Right ventricle myocardium superior (tissue), 1 donor: Measurements from ENCODE around the gene ZNF638. TPM values are rescaled to one million over a fixed set of nuclear protein-coding genes. Genes with fewer than 3 reads are reported as not detected.
A peak's percentile ranks its signal among the peaks of the same experiment; 100 is the strongest.
"Not testable (repeated sequence)": the region's sequence is repeated elsewhere in the genome, so short reads cannot be mapped to it uniquely, and the experiment has no call there.

Experiments used
- ATAC-seq: fragments of 200-7000 bp; cut with Tn5 transposase; one replicate; pipeline ENCODE4 v1.9.1; 2020; ENCODE audit warnings: mild to moderate bottlenecking; ENCODE audit not compliant: poor library complexity
- DNase-seq: peaks from one replicate; pipeline ENCODE4 v3.0.0-alpha.2; 2020
- intact Hi-C: fragments of 100-400 bp; cut with DNase I; formaldehyde crosslinking; loops from one replicate; pipeline ENCODE4 v1.11.2; 2022
- total RNA-seq: library from RNA; stranded (reverse); fragmentation: NEBNext Ultra II Directional; extraction: Animal tissue kit (Norgen Biotek cat#: 25700); gene quantifications from one replicate; pipeline ENCODE4 v1.2.1, GENCODE V29; 2021
- donor health status: DM: no; HTN: yes; CAD: no; lungs with severe emphysema.

Gene ZNF638
- total RNA-seq, 1 donor from 2014 or later, result 91.9 TPM

DNA sequence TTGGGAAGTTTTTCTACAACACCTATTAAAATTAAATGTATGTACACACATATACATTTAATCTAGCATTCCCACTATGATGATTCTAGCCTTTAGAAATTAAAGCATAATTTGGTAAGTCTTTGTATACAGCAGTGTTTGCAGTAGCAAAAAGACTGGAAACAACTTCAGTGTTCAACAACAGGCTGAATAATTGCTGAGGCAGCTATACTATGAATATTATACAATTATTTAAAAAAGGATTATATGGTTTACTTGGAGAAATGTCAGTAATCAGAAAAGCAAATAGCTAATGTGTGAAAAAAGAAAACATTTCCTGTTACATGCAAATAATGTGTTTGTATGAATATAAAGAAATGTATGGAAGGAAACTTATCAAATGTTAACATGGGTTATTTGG lies 1.4 kb upstream of the ZNF638 start:
- no peak for DNase-seq
- ATAC-seq, result no peak
- intact Hi-C loops, result no loop called here

DNA sequence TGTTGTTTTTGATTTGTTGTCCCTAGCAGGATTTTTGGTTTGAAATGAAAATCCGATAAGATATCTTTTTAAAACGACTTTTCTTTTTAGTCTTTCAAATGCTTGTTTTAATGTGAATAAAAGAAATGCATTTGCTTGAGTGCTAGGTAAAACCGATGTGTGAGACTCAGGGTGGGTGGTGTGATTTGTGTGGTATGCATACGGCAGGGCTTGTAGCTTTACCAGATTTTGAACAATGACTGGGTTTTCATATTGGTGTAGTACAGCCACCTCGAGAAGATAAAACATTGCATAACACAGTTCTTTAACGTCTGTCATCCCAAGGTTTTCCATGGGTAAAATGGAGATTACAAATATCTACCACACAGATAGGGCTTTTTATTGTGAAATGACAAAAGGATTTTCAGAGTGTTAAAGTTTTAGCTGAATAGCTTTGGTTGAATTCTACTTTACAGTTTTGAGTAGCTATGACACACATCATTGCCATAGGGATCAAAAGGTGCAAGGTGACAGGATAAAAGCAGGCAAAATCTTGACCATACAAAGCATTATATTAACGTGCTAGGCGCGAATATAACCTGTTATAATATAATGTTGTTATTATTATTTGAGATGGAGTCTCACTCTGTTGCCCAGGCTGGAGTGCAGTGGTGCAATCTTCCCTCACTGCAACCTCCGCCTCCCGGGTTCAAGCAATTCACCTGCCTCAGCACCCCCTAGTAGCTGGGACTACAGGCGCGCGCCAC lies 824 bp upstream of the ZNF638 start:
- ATAC-seq, result no peak
- intact Hi-C loops, result no loop called here
- no peak for DNase-seq

- DNase-seq, intact Hi-C loops: not testable (repeated sequence)
- ATAC-seq, result peak; percentile 1
These were observed 326 bp upstream of the ZNF638 start for GRCh38 chr2:71331331-71331580.

- DNase-seq (no peak), ATAC-seq (no peak)
- intact Hi-C loops, result no loop called here
These were observed 834 bp downstream of the ZNF638 start for GRCh38 chr2:71332435-71332796.

GRCh38 chr2:71333619-71334018 lies 2.0 kb downstream of the ZNF638 start:
- DNase-seq (no peak), ATAC-seq (no peak)
- intact Hi-C loops, result no loop called here

DNA sequence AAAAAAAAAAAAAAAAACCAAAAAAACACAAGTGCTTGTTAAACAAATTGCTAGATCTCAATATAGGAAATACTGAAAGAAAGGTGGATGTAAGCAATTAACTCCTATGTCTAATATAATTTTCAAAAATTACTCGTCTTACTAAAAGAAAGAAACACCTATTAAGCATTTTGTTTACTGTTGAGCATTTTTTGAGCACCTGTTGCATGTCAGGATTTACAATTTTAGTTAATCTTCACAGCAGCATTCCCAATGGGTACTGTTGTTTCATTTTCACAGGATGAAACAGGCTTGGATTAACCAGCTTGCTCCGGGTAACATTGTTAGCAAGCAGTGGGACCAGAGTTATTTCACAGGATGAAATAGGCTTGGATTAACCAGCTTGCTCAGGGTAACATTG lies 4.8 kb downstream of the ZNF638 start:
- ATAC-seq (no peak), DNase-seq (no peak)
- intact Hi-C loops, result no loop called here

DNA sequence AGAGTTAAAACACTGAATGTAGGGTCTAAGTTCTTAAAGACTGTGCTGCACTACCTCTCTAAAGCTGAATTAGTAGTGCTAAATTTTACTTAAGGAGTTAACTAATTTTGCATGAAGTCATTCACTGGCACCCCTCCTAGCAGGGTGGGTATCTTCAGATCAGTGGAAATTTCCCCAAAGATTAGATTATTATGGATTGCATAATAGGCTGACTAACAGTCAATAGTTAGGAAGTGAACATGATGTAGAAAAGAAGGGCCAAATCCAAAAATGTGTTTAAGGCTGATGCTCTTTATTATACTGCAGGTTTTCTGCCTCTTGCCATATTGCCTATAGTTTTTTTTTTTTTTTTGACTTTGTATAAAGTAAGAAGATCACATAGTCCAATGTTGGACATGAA lies 5.2 kb downstream of the ZNF638 start:
- DNase-seq, result no peak
- intact Hi-C loops, result no loop called here
- ATAC-seq, result peak; percentile 58

DNA sequence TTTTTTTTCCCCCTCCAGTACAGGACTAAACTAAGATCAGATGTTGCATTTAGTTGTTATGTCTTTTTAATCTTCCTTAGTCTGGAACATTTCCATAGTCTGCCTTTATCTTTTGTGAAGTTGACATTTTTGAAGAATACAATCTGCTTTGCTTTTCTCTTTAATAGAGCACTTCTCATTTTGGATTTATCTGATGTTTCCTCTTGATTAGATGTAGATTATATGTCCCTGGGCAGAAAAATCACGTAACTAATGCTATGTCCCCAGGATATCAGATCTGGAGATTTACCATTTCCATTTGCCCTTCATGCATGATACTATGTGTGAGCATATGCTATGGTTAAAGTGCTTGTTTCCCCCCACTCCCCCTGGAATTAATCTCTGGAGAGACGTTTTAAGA lies 6.2 kb downstream of the ZNF638 start:
- ATAC-seq, result peak; percentile 21
- no peak for DNase-seq
- intact Hi-C loops, result no loop called here

GRCh38 chr2:71339685-71340084 lies 8.1 kb downstream of the ZNF638 start:
- intact Hi-C loops, result no loop called here
- DNase-seq (no peak), ATAC-seq (no peak)

GRCh38 chr2:71340176-71340575 lies 8.6 kb downstream of the ZNF638 start:
- intact Hi-C loops, result no loop called here
- no peak for DNase-seq

GRCh38 chr2:71341645-71342044 lies 10.1 kb downstream of the ZNF638 start:
- ATAC-seq (no peak), DNase-seq (no peak)
- intact Hi-C loops, result no loop called here

More at GRCh38 chr2:71340176-71340575, 8.6 kb downstream of the ZNF638 start:
- ATAC-seq, result no peak

- intact Hi-C loops, result no loop called here
- ATAC-seq (no peak), DNase-seq (no peak)
These were observed 14.5 kb downstream of the ZNF638 start for GRCh38 chr2:71346065-71346464.

GRCh38 chr2:71347517-71347916 lies 15.9 kb downstream of the ZNF638 start:
- intact Hi-C loops, result no loop called here
- no peak for DNase-seq
- peak; percentile 50 for ATAC-seq

- peak; percentile 55 for ATAC-seq
- intact Hi-C loops, result no loop called here
- no peak for DNase-seq
These were observed 16.7 kb downstream of the ZNF638 start for GRCh38 chr2:71348302-71348701.

GRCh38 chr2:71353248-71353647 lies 21.7 kb downstream of the ZNF638 start:
- intact Hi-C loops, result no loop called here
- ATAC-seq (no peak), DNase-seq (no peak)

GRCh38 chr2:71358931-71359671 lies 27.5 kb downstream of the ZNF638 start:
- intact Hi-C loops, result no loop called here
- ATAC-seq, result no peak
- no peak for DNase-seq

- ATAC-seq, result no peak
- intact Hi-C loops, result no loop called here
- no peak for DNase-seq
These were observed 28.9 kb downstream of the ZNF638 start for GRCh38 chr2:71360434-71360975.

DNA sequence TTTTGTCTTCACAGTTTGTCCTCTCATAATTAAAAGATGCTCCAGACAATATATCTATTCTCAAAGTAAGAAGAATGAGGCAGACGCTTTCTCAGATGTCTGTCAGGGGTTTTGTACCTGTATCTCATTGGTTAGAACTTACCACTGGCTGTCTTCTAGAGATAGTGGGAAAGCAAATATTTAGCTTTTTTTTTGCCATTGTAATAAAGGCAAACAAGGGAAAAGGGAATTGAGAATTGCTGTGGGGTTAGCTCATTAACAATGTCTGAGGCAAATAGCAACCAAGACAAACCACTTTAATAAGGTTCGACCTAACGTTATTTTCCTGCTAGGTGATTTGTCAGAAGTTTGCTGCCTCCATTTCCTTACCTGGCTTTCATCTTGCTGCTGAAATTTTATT lies 30.0 kb downstream of the ZNF638 start:
- ATAC-seq (no peak), DNase-seq (no peak)
- intact Hi-C loops, result no loop called here

- ATAC-seq, result no peak
- intact Hi-C loops, result no loop called here
- DNase-seq, result no peak
These were observed 30.9 kb downstream of the ZNF638 start for GRCh38 chr2:71362447-71362846.

DNA sequence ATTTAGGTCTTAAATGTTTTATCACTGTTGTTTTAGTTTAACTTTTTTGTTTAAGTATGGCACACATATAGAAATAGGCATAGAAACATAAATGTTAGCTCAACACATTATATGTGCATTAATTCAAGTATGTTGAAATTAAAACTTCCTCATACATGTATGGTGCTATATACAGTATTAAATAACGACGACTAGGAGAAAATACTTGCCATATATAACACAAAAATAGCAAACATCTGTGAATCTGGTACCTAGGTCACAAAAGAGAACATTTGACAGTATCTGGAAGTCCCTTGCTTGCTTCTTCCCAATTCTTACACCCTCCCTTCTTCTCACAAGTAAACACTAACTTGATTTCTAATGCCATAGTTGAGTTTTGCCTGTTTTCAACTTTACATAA lies 38.4 kb downstream of the ZNF638 start:
- ATAC-seq, result no peak
- no peak for DNase-seq
- intact Hi-C loops, result no loop called here
